Measurements from ENCODE around the gene FPR3. TPM values are rescaled to one million over a fixed set of nuclear protein-coding genes. Genes with fewer than 3 reads are reported as not detected.

Gene FPR3
- total and polyA plus RNA-seq, 2 donors (not counting 1 experiment from before 2014, with no cell fraction given) = 0.44 TPM; not detected in 1

DNA sequence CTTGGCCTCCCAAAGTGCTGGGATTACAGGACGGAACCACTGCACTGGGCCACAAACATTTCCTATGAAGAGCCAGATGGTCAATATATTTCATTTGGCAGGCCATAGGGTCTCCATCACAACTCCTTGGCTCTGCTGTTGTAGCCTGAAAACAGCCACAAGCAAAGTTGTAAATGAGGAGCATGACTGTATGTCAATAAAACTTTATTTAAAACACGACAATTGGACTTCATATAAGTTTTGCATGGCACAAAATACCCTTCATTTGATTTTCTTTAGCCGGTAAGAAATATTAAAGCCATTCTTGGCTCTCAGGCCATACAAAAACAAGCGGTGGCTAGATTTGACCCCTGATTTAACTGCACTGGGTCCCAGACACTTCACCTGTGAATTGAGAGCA lies 40.2 kb upstream of the FPR3 start:
- no peak overlapping the region for H3K4me2 ChIP-seq (replicated peaks; ENCODE audit: low read depth, low read length, poor library complexity, severe bottlenecking)
- H3K4me3 ChIP-seq (ENCODE audit: control extremely low read depth in 1 of 5, extremely low read depth in 1 of 5, insufficient read depth in 1 of 5, low read depth in 2 of 5, low read length in 4 of 5) = no peak overlapping the region
- H3K4me1 ChIP-seq (ENCODE audit: control insufficient read depth in 2 of 2, insufficient read depth in 2 of 2, low read length in 2 of 2) = peaks cover 0 to 5% of the 10 kb centered on the region in 2 donors
- H3K27me3 ChIP-seq (replicated peaks in 1 of 4; ENCODE audit: control extremely low read depth in 1 of 4, control insufficient read depth in 3 of 4, insufficient read depth in 4 of 4, low read length in 3 of 4) = peaks cover 0 to 4% (median 0%) of the 10 kb centered on the region in 4 experiments
- ChIA-PET POLR2A (no interaction called here), CTCF (no interaction called here)
- peaks cover 0 to 6% (median 1%) of the 10 kb centered on the region in 3 donors for H3K9me3 ChIP-seq (ENCODE audit: control extremely low read depth in 1 of 3, control insufficient read depth in 2 of 3, insufficient read depth in 1 of 3, low read length in 2 of 3)
- no peaks in the 10 kb centered on the region for H3K79me2 ChIP-seq (ENCODE audit: control insufficient read depth, insufficient read depth, low read length)
- H3K36me3 ChIP-seq (replicated peaks in 1 of 2; ENCODE audit: control extremely low read depth in 1 of 2, control insufficient read depth in 1 of 2, extremely low read depth in 1 of 2, insufficient read depth in 2 of 2, low read length in 1 of 2) = no peaks in the 10 kb centered on the region
- no peak overlapping the region for H2AFZ ChIP-seq (ENCODE audit: insufficient read depth, low read depth, low read length, poor library complexity, severe bottlenecking)
- ATAC-seq (ENCODE audit: low read depth) = no peak
- Mint-ChIP-seq H3K27ac (no peak overlapping the region), H3K4me1 (peaks cover 14% of the 10 kb centered on the region), H3K27me3 (peaks cover 15% of the 10 kb centered on the region), H3K9me3 (ENCODE audit: insufficient read depth) (peaks cover 6% of the 10 kb centered on the region), H3K4me3 (no peak overlapping the region)
- 61% methylated on average over 3 of the region's 4 CpGs for WGBS (ENCODE audit: insufficient coverage)
- no peak for DNase-seq
- intact Hi-C loops (cut with micrococcal nuclease) = no loop called here
- TF ChIP-seq EZH2 (IDR thresholded peaks at IDR 0.05; ENCODE audit: borderline replicate concordance, insufficient read depth, low read depth, low read length, poor library complexity, severe bottlenecking) = no peak
- TF ChIP-seq, protein P1, sequence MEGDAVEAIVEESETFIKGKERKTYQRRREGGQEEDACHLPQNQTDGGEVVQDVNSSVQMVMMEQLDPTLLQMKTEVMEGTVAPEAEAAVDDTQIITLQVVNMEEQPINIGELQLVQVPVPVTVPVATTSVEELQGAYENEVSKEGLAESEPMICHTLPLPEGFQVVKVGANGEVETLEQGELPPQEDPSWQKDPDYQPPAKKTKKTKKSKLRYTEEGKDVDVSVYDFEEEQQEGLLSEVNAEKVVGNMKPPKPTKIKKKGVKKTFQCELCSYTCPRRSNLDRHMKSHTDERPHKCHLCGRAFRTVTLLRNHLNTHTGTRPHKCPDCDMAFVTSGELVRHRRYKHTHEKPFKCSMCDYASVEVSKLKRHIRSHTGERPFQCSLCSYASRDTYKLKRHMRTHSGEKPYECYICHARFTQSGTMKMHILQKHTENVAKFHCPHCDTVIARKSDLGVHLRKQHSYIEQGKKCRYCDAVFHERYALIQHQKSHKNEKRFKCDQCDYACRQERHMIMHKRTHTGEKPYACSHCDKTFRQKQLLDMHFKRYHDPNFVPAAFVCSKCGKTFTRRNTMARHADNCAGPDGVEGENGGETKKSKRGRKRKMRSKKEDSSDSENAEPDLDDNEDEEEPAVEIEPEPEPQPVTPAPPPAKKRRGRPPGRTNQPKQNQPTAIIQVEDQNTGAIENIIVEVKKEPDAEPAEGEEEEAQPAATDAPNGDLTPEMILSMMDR (IDR thresholded peaks at IDR 0.05) = no peak
- H4K20me1 ChIP-seq (ENCODE audit: control insufficient read depth, insufficient read depth, low read length, poor library complexity, severe bottlenecking) = no peaks in the 10 kb centered on the region
- no peak overlapping the region for H3K27ac ChIP-seq (ENCODE audit: low read length in 2 of 2)
- H3K9ac ChIP-seq (ENCODE audit: low read length) = no peak overlapping the region

DNA sequence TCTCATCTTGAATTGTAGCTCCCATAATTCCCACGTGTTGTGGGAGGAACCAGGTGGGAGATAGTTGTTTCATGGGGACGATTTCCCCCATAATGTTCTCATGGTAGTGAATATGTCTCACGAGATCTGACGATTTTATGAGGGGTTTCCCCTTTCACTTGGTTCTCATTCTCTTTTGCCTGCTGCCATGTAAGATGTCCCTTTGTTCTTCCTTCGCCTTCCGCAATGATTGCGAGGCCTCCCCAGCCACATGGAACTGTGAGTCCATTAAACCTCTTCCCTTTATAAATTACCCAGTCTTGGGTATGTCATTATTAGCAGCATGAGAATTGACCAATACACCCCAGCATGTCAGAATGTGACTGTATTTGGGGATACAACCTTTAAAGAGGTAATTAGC lies 39.4 kb upstream of the FPR3 start:
- peaks cover 0 to 5% of the 10 kb centered on the region in 2 donors for H3K4me1 ChIP-seq (ENCODE audit: control insufficient read depth in 2 of 2, insufficient read depth in 2 of 2, low read length in 2 of 2)
- CTCF ChIA-PET = no interaction called here
- H3K36me3 ChIP-seq (replicated peaks in 1 of 2; ENCODE audit: control extremely low read depth in 1 of 2, control insufficient read depth in 1 of 2, extremely low read depth in 1 of 2, insufficient read depth in 2 of 2, low read length in 1 of 2) = no peaks in the 10 kb centered on the region
- no peak overlapping the region for H3K9ac ChIP-seq (ENCODE audit: low read length)
- peaks cover 7% of the 10 kb centered on the region for H3K9me3 Mint-ChIP-seq (ENCODE audit: insufficient read depth)
- ATAC-seq (ENCODE audit: low read depth) (no peak), DNase-seq (no peak)
- H3K27ac ChIP-seq (ENCODE audit: low read length in 2 of 2) = no peak overlapping the region
- intact Hi-C loops (cut with micrococcal nuclease) = no loop called here
- H3K4me1 Mint-ChIP-seq = peaks cover 14% of the 10 kb centered on the region
- peaks cover 0 to 6% (median 1%) of the 10 kb centered on the region in 3 donors for H3K9me3 ChIP-seq (ENCODE audit: control extremely low read depth in 1 of 3, control insufficient read depth in 2 of 3, insufficient read depth in 1 of 3, low read length in 2 of 3)
- no peak overlapping the region for H3K4me2 ChIP-seq (replicated peaks; ENCODE audit: low read depth, low read length, poor library complexity, severe bottlenecking)
- no peak overlapping the region for H3K4me3 ChIP-seq (ENCODE audit: control extremely low read depth in 1 of 5, extremely low read depth in 1 of 5, insufficient read depth in 1 of 5, low read depth in 2 of 5, low read length in 4 of 5)
- no peak overlapping the region for H3K27ac Mint-ChIP-seq
- no peak overlapping the region for H3K4me3 Mint-ChIP-seq
- no peaks in the 10 kb centered on the region for H3K79me2 ChIP-seq (ENCODE audit: control insufficient read depth, insufficient read depth, low read length)
- no peak overlapping the region for H2AFZ ChIP-seq (ENCODE audit: insufficient read depth, low read depth, low read length, poor library complexity, severe bottlenecking)
- H3K27me3 Mint-ChIP-seq = peaks cover 16% of the 10 kb centered on the region
- TF ChIP-seq EZH2 (IDR thresholded peaks at IDR 0.05; ENCODE audit: borderline replicate concordance, insufficient read depth, low read depth, low read length, poor library complexity, severe bottlenecking) = no peak
- TF ChIP-seq, protein P1 (IDR thresholded peaks at IDR 0.05) = no peak
- no peaks in the 10 kb centered on the region for H4K20me1 ChIP-seq (ENCODE audit: control insufficient read depth, insufficient read depth, low read length, poor library complexity, severe bottlenecking)
- 90% methylated on average over 2 of the region's 7 CpGs for WGBS (ENCODE audit: insufficient coverage)
- H3K27me3 ChIP-seq (replicated peaks in 1 of 4; ENCODE audit: control extremely low read depth in 1 of 4, control insufficient read depth in 3 of 4, insufficient read depth in 4 of 4, low read length in 3 of 4) = peaks cover 0 to 5% (median 0%) of the 10 kb centered on the region in 4 experiments
- POLR2A ChIA-PET = no interaction called here
